IgD-negative memory B cell (primary cell): ENCODE data around the gene ASXL1. TPM values are rescaled to one million over a fixed set of nuclear protein-coding genes. Genes with fewer than 3 reads are reported as not detected.

ENCODE experiments used
- H3K27ac Mint-ChIP-seq, 3 donors: one replicate each; pipeline ENCODE4 v1.8.0; 2020 to 2022; ENCODE audit warnings: mild to moderate bottlenecking in 3 of 3, mixed read lengths in 3 of 3, moderate library complexity in 1 of 3
- H3K27me3 Mint-ChIP-seq: one replicate; pipeline ENCODE4 v1.8.0; 2021; ENCODE audit warnings: mixed read lengths
- H3K36me3 Mint-ChIP-seq: one replicate; pipeline ENCODE4 v1.8.0; 2020; ENCODE audit warnings: mild to moderate bottlenecking, mixed read lengths
- H3K4me1 Mint-ChIP-seq, 3 donors: one replicate each; pipeline ENCODE4 v1.8.0; 2020 to 2022; ENCODE audit warnings: mixed read lengths in 3 of 3, mild to moderate bottlenecking in 1 of 3
- H3K4me3 Mint-ChIP-seq, 4 donors: one replicate each; pipeline ENCODE4 v1.8.0; 2020 to 2022; ENCODE audit warnings: mild to moderate bottlenecking in 4 of 4, mixed read lengths in 4 of 4, moderate library complexity in 3 of 4
- H3K9me3 Mint-ChIP-seq, 3 donors: one replicate each; pipeline ENCODE4 v1.8.0; 2020 to 2021; ENCODE audit warnings: mixed read lengths in 3 of 3, mild to moderate bottlenecking in 1 of 3
- polyA plus RNA-seq: library from polyadenylated mRNA; unstranded; fragments of 300-500 nt; fragmentation: Illumina TruSeq; gene quantifications from one replicate; pipeline ENCODE4 v1.2.3, GENCODE V29; 2021

Gene ASXL1
- polyA plus RNA-seq, 1 donor from 2014 or later, result 24.5 TPM

DNA sequence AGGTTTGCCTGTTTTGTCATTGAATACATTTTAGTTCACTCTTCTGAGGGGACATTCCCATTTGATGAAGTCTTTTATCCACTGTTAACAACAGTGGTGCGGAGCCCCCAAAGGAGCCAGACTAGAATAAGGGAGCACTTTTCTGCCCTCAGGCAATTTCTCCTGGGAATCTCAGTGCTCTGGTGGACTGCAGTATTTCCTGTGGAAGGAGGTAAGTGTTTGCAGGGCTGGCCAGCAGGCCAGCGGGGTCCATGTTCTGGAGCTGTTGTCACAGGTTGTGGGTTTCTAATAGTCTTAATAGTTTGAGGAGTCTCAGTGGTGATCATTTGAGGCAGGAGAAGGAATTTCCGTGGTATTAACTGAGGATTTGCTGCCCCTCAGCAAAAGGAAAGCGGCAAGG, 83.5 kb downstream of the ASXL1 start:
- Mint-ChIP-seq H3K4me3 (peak overlapping the region in 2 of 4 donors; percentile 18 to 79), H3K9me3 (no peaks in the 10 kb centered on the region), H3K4me1 (peaks cover 26 to 42% (median 32%) of the 10 kb centered on the region in 3 donors), H3K27ac (no peak overlapping the region), H3K36me3 (no peaks in the 10 kb centered on the region), H3K27me3 (no peaks in the 10 kb centered on the region)

DNA sequence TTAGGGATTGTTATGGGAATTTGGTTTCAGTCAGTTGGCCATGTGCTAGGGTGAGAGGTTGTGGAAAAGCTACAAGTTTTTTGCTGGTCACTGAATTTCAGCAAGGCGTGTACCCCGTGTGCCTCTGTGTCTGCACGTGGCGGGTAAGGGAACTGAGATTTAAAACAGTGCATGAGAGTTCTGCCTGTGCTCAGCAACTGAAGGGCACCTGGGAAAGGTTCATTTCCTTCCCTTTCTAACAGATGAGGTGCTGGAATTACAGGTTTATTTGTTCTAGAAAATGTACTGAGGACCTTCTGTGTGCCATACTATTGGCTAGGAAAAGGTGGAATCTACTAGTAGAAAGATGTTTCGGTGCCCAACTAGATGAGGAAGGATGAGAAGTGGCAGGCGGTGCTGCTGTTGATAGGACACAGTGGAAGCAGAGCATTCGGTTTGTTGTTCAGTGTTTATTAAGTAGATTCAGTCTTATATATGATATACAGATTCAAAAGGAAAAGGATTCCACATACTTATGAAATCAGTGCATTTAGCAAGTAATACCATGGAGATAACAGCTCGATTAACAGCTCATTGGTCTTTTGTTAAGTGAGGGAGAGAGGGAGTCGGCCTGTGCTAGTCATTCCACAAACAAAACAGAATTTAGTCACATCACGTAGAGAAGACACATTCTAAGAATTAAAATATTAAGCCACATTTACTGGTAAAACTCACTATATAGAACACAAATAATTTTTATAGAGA, 84.7 kb downstream of the ASXL1 start:
- H3K27ac Mint-ChIP-seq, result peak overlapping the region; percentile 0 to 18 (median 16)
- peaks cover 26 to 46% (median 32%) of the 10 kb centered on the region in 3 donors for H3K4me1 Mint-ChIP-seq
- H3K36me3 Mint-ChIP-seq, result no peaks in the 10 kb centered on the region

DNA sequence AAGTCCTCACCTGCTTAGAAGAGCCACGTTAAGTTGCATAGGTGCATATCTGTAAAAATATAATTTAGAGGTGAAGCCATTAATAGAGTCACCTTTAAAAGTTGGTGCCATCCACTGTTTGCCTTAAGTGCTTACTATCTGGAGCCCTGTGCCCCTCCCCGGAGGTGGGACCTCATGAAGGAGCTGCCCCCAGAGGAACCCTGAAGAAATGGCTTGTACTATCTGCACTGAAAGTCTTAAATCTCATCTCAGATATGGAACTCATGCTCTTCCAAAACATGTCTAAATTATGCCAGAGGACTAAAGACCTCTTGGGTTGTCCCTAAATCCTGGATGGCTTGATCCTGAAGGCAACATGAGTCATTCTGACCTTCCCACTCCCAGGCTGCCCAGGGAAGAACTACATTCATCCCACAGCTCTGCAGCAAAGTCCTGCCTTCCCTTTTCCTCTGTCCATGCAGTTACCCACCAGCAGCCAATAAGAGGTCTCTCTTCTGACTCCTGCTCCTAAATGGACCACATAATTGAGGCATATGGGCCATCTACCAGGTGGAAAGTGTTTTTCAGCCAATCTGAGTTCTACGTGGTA, 85.3 kb downstream of the ASXL1 start:
- Mint-ChIP-seq H3K36me3 (no peaks in the 10 kb centered on the region), H3K27me3 (no peaks in the 10 kb centered on the region), H3K27ac (peak overlapping the region in 2 of 3 donors; percentile 16 to 52), H3K4me1 (peaks cover 30 to 48% (median 32%) of the 10 kb centered on the region in 3 donors), H3K4me3 (peak overlapping the region in 3 of 4 donors; percentile 19 to 78 (median 64)), H3K9me3 (no peaks in the 10 kb centered on the region)

More for the DNA sequence above, 84.7 kb downstream of the ASXL1 start:
- H3K27me3 Mint-ChIP-seq, result no peaks in the 10 kb centered on the region
- H3K4me3 Mint-ChIP-seq, result peak overlapping the region in 3 of 4 donors; percentile 9 to 70 (median 41)
- H3K9me3 Mint-ChIP-seq, result no peaks in the 10 kb centered on the region

DNA sequence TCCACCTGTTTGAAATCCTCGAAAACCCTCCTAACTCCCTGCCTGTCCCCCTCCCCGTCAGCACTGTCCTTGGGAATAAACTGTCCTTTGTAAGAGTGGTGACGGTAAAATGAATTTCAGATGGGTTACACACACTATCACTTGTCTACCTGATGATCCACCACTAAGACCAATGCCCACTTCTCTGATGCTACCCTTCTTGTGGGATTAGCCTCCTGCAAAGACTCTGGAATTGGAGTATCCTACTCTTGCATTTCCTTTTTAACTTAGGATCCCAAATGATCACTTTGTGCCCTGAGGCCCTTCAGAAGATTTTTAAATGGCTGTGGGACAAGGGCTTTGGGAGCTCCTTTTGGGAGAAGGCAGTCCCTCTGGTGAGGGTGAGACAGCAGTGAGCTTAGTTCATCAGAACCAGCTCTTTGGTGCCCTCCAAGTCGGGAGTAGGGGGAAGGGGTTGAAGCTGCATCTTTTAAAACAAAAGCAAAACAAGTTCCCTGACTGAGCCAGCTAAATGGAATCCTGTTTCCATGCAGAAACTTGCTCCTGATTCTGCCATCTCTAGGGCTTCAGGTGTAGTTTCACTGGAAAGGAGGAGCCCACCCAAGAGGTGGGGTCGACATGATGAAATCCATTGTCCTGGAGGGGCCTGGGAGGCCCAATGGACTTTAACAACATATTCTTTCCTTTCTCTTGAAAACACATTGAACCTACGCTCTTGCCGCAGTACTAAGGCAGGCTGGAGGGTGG, 86.5 kb downstream of the ASXL1 start:
- Mint-ChIP-seq H3K27ac (peak overlapping the region in 2 of 3 donors; percentile 46 to 65), H3K36me3 (no peaks in the 10 kb centered on the region), H3K4me3 (peak overlapping the region in 1 of 4 donors; percentile 74), H3K27me3 (no peaks in the 10 kb centered on the region), H3K9me3 (no peaks in the 10 kb centered on the region), H3K4me1 (peaks cover 32 to 52% (median 34%) of the 10 kb centered on the region in 3 donors)

DNA sequence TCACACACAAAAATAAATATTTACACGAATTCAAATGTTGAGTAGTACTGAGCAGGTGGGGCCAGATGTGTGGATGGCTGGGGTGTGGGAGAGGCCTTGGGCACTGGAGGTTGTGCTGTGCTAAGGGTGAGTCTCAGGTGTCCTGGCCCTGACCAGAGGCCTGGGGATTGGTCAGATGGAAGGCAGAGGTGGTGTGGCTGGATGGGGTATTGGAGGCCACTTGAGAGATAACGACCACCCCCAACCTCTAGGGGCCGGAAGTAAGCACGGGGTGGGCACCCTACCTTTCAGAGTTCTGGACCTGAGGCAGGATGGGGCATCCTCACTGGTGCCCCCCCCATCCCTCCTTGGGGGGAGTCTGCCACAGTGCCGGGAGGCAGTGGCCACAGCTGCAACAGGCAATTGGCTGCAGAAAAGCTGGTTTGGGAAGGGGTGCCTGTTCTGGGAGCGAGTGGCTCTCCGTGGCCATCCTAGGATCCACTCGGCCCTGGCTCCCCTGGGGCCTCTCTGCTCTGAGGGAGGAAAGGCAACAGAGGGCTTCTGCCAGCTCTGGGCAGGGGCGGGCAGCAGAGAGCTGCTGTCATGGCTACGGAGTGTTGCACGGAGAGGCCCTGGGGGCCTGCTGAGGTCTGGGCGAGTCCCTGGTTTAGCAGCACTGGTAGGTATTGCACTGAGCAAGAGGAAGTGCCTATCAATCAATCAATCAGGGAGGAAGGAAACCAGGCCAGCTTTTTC, 87.6 kb downstream of the ASXL1 start:
- Mint-ChIP-seq H3K4me3 (peak overlapping the region in 1 of 4 donors; percentile 90), H3K9me3 (no peaks in the 10 kb centered on the region)

DNA sequence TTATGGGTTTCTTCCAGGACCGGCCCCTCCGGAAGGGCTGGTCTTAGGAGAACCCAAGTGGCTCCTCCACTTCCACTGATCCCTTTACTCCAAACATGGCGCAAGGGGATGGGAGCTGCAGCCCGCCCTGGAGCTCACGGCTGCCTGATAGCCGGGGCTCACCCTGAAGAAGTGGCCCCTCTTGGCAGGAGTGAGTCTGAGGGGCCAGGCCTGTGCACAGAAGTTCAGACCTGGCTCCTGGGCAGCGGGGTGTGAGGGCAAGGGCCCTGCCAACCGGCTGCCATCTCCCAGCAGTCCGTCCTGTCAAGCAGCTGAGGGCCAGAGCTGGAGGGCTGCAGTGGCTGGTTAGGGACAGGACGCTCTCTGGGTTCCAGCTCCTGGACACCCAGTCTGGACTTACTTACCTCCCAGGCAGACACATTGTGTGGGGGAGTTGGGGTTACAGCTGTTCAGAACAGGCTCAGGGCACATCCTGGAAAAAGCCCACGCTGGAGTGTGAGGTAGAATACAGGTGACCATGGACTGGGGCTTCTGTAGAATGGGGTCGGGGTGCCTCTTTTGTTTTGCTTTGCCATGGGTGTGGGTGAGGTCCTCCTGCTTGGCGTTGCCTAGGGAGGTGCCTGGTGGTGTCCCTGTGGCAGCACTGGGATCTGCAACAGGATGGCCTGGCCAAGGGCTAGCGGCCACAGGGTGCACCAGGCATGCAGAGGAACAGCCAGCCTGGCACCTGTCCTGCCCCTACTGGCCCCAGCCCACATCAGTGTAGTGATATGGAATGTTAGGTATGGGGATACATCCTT, 88.4 kb downstream of the ASXL1 start:
- Mint-ChIP-seq H3K36me3 (no peaks in the 10 kb centered on the region), H3K4me3 (no peak overlapping the region), H3K4me1 (peaks cover 41 to 55% (median 42%) of the 10 kb centered on the region in 3 donors), H3K27ac (peak overlapping the region; percentile 46 to 68 (median 50)), H3K27me3 (no peaks in the 10 kb centered on the region), H3K9me3 (no peaks in the 10 kb centered on the region)

More for the DNA sequence above, 87.6 kb downstream of the ASXL1 start:
- Mint-ChIP-seq H3K4me1 (peaks cover 38 to 55% (median 42%) of the 10 kb centered on the region in 3 donors), H3K27ac (peak overlapping the region in 2 of 3 donors; percentile 46 to 92), H3K27me3 (no peaks in the 10 kb centered on the region), H3K36me3 (no peaks in the 10 kb centered on the region)

DNA sequence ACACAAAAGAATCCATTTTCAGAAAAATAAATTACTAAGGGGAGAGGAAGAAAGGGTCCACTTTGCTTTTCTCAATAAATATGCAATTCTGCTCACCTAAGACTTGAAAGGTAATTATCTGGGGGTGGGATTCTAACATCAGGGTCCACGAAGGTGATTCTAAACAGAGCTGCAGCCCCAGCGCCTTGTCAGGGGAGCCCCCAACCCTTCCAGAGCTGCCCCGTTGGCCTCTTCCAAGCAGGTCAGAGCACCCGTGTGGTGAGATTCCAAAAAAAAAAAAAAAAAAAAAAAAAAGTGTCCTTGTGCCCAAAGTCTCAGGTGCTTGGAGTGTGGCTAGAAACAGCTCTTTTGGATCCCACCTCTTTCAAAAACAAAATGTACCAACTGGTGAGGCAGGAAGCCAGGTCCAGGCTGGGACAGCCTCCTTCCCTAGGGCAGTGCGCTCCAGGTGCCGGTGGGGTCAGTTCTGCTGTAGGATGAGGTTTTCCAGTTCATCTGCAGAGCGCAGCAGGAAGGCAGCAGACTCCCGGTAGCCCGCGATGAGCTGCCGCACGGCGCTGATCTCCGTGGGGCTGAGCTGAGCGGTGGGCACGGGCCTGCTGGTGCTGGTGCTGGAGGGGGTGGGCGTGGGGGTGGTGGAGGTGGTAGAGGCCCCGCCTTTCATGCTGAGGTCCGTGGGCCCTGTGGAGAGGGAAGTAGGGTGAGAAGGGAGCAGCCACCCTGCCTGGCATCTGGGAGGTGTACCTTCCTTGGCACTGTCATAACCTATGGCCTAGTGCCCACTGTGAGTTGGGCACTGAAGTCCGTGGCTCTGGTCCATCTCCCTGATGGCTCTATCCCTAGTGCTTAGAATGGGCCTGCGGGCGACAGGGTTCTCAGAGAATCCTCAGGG, 89.3 kb downstream of the ASXL1 start:
- Mint-ChIP-seq H3K36me3 (no peaks in the 10 kb centered on the region), H3K9me3 (no peaks in the 10 kb centered on the region), H3K4me1 (peaks cover 38 to 49% (median 42%) of the 10 kb centered on the region in 3 donors), H3K27ac (peak overlapping the region; percentile 30 to 83 (median 68)), H3K27me3 (no peaks in the 10 kb centered on the region), H3K4me3 (peak overlapping the region in 1 of 4 donors; percentile 28)

DNA sequence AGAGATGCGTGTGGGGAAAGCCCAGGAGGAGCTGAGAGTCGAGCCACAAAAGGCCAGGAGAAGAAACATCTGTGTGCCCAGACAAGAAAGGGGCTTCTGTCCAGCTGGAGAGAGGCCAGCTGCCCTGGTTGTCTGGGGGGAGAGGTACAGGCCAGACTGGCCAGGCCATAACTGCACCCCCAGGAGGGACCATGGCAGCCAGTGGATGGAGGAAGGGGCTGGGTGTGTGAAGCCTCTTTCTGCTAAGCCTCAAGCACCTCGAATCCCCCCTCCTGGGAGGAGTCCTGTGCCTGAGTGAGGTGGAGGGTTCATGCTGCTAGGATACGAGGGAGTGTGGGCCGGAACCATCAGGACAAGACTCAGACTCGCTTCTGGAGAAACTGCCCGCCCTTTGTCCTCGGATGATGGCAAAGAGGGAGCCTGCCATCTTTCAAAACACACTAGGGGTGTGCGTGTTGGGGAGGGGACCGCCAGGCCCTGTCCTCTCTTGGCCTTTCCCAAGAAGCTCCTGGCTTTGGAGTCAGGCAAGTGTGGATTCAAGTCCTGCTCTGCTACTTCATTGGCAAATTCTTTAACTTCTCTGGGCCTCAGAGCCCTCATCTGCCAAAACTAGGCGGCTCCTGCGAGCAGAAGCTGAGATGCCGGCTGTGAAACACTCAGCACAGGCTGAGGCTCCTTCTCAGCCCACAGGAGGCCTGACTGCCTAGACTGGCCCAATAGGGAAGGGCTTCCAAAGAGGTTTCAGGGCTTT, 90.3 kb downstream of the ASXL1 start:
- Mint-ChIP-seq H3K27ac (peak overlapping the region in 2 of 3 donors; percentile 30 to 83), H3K4me3 (no peak overlapping the region), H3K4me1 (peaks cover 29 to 40% (median 31%) of the 10 kb centered on the region in 3 donors), H3K36me3 (no peaks in the 10 kb centered on the region), H3K27me3 (no peaks in the 10 kb centered on the region), H3K9me3 (no peaks in the 10 kb centered on the region)

DNA sequence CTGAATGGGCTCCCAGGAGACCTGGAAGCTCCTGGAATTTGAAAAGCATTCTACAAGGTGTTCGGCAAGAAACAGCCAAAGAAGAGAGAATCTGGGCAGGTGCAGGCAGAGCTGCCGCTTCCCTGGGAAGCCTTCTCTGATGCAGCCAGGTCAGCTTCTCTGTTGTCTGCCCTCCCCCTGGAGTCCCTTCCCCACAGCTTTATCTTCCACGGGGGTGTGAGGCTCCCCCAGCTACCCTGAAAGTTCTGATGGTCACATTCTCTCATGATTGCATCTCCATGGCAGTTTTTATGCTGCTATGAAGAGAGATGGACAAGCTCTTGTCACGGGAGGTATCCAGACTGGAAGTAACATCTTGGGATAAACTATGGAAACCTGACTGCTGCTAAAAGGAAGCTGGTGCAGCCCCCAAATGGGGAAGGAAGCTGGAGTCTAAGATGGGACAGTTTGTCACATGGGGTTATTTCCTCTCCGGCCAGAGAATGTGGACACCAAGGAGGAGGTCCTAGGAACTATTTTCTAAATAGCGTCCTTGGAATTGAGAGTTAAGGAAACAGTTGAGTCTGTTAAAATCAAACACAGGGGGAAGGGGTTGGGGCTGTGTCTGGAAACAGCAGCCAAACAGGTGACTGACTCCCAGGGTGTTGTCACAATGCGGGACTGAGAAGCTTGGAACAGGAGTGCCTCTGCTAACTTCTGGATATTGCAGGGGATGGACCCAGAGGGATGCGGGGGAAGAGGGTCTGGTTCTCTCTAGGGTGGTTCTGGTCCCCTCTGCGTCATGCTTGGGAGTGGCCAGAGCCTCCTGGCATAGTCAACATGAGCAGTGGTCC, 91.1 kb downstream of the ASXL1 start:
- no peaks in the 10 kb centered on the region for H3K36me3 Mint-ChIP-seq
- peak overlapping the region in 2 of 3 donors; percentile 8 to 94 for H3K27ac Mint-ChIP-seq
- peaks cover 23 to 34% (median 23%) of the 10 kb centered on the region in 3 donors for H3K4me1 Mint-ChIP-seq
- H3K9me3 Mint-ChIP-seq, result no peaks in the 10 kb centered on the region
- no peaks in the 10 kb centered on the region for H3K27me3 Mint-ChIP-seq
- no peak overlapping the region for H3K4me3 Mint-ChIP-seq

DNA sequence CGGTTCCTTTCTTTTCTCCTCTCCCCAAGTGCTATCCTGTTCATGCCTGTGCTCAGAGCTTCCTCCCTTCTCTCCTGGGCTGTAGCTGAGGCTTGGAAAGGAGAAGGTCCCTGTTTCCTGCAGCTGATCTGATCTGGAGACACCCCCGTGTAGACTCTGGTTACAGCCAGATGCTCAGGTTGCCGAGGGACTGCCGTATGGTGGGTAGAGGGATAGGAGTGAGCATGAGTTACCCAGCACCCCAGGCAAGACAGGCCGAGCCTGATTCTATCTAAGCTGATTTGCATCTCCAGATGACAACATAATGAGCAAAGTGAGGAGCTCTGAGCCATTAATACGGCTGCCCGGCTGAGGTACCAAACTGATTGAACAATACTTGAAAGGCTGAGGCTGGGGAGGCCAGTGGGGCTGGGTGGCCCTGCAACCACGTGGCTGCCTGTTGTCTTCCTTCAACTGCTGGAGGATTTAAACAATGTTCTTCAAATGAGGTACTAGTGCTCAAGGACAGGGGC, 91.8 kb downstream of the ASXL1 start:
- Mint-ChIP-seq H3K36me3 (no peaks in the 10 kb centered on the region), H3K4me1 (peaks cover 22 to 30% (median 23%) of the 10 kb centered on the region in 3 donors), H3K4me3 (peak overlapping the region in 1 of 4 donors; percentile 50), H3K27me3 (no peaks in the 10 kb centered on the region), H3K9me3 (no peaks in the 10 kb centered on the region), H3K27ac (peak overlapping the region in 2 of 3 donors; percentile 8 to 94)

DNA sequence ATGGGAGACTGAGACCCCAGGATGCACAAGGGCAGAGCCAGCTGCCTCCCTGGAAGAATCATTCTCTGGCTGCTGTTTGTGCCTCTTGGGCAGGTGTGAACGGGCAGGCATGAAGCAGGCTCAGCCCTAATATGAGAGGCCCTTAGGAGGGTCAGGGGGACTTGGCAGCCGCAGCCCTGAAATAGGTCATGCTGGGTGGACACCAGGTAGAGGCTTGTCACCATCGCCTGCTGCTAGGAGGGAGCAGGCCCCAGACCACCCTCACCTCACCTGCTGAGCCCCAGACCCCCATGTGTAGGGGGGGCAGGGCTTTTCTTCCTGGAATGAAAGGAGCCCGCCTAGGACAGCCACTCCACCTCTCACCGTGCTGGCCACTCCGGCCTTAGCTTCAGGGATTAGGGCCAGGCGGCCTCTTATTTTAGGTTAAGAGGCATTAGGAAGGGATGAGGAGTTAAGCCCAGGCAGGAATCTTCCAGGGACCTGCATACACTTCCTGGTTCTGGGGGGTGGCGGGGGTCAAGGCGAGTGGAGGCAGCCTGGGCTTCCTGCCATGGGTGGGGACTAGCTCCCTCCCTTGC, 92.4 kb downstream of the ASXL1 start:
- peaks cover 17 to 26% (median 18%) of the 10 kb centered on the region in 3 donors for H3K4me1 Mint-ChIP-seq
- H3K27ac Mint-ChIP-seq, result peak overlapping the region in 2 of 3 donors; percentile 8 to 94

More for the DNA sequence above, 92.4 kb downstream of the ASXL1 start:
- H3K9me3 Mint-ChIP-seq, result no peaks in the 10 kb centered on the region
- peak overlapping the region in 1 of 4 donors; percentile 12 for H3K4me3 Mint-ChIP-seq
- H3K27me3 Mint-ChIP-seq, result no peaks in the 10 kb centered on the region
- H3K36me3 Mint-ChIP-seq, result peaks cover 3% of the 10 kb centered on the region
